SIG-M5 (cell line): Measurements from ENCODE around the gene SRSF7.
"Not testable (repeated sequence)": the region's sequence is repeated elsewhere in the genome, so short reads cannot be mapped to it uniquely, and the experiment has no call there.

Source experiments
- DNase-seq: peaks from one replicate; lab custom pipeline; 2025; lab: John Stamatoyannopoulos, UW

SRSF7 gene

GRCh38 chr2:38754049-38754448 lies 2.9 kb upstream of the SRSF7 start:
- DNase-seq = no peak

GRCh38 chr2:38751596-38752410 lies 642 bp upstream of the SRSF7 start:
- no peak for DNase-seq

- no peak for DNase-seq
These were observed 910 bp downstream of the SRSF7 start for GRCh38 chr2:38750011-38750890.

- no peak for DNase-seq
These were observed 2.0 kb downstream of the SRSF7 start for GRCh38 chr2:38748943-38749804.

- DNase-seq = no peak
These were observed 2.8 kb downstream of the SRSF7 start for GRCh38 chr2:38748391-38748790.

- no peak for DNase-seq
These were observed 3.3 kb downstream of the SRSF7 start for GRCh38 chr2:38747819-38748218.

GRCh38 chr2:38747007-38747424 lies 4.1 kb downstream of the SRSF7 start:
- no peak for DNase-seq

GRCh38 chr2:38745267-38745666 lies 5.9 kb downstream of the SRSF7 start:
- no peak for DNase-seq

GRCh38 chr2:38744399-38744780 lies 6.8 kb downstream of the SRSF7 start:
- no peak for DNase-seq

- DNase-seq = no peak
These were observed 7.3 kb downstream of the SRSF7 start for GRCh38 chr2:38743672-38744398.

- no peak for DNase-seq
These were observed 8.2 kb downstream of the SRSF7 start for GRCh38 chr2:38742797-38743559.

- DNase-seq = no peak
These were observed 10.1 kb downstream of the SRSF7 start for GRCh38 chr2:38740851-38741731.

GRCh38 chr2:38739524-38739923 lies 11.6 kb downstream of the SRSF7 start:
- DNase-seq = no peak

GRCh38 chr2:38737925-38738324 lies 13.2 kb downstream of the SRSF7 start:
- DNase-seq = no peak

GRCh38 chr2:38737000-38737698 lies 14.0 kb downstream of the SRSF7 start:
- DNase-seq = not testable (repeated sequence)

GRCh38 chr2:38735999-38736320 lies 15.2 kb downstream of the SRSF7 start:
- no peak for DNase-seq

GRCh38 chr2:38734299-38735058 lies 16.7 kb downstream of the SRSF7 start:
- DNase-seq = no peak

GRCh38 chr2:38733300-38733971 lies 17.7 kb downstream of the SRSF7 start:
- DNase-seq = no peak
